NCI-H2107 (cell line): ENCODE data around the gene FFAR1.
"Not testable (repeated sequence)": the region's sequence is repeated elsewhere in the genome, so short reads cannot be mapped to it uniquely, and the experiment has no call there.

Source experiments
- DNase-seq: peaks from one replicate; lab custom pipeline; 2025; lab: John Stamatoyannopoulos, UW

Gene FFAR1

GRCh38 chr19:35342430-35342829 lies 5.3 kb upstream of the FFAR1 start:
- no peak for DNase-seq

GRCh38 chr19:35344511-35345031 lies 3.1 kb upstream of the FFAR1 start:
- DNase-seq, result no peak

GRCh38 chr19:35345671-35346111 lies 2.0 kb upstream of the FFAR1 start:
- no peak for DNase-seq

GRCh38 chr19:35346193-35347052 lies 1.3 kb upstream of the FFAR1 start:
- no peak for DNase-seq

- DNase-seq, result no peak
Measured at GRCh38 chr19:35347930-35348298, 212 bp downstream of the FFAR1 start.

DNA sequence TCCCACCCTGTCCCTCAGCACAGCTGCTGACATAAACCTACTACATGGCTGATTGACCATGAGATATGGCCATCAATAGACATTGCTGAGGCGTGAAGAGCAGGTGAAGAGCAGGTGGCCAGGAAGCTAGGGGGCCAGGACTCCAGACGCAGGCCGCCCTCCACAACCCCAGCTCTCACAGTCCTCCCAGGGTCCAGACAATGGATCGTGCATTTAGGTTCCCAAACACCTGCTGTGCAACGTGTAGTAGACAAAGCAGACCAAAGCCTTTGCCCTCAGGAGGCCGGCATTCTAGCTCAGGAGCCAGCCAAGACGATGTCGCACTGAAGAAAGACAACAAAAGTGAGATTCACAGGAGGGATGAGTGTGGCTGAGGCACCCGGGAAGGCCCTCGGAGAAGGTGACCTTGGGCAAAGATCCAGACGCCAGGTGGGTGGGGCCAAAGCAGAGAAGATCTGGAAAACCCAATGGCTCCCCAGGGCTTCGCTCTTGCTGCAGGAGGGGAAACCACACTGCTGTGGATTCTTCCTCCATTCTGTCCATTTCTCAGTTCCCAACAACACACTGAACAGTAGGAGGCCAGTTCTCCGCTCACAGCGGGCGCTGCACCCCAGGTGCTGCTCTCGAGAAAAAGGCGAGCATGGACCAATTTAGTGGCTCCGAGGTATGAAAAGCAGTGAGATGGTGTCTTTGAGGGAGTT lies 1.4 kb downstream of the FFAR1 start:
- no peak for DNase-seq

DNA sequence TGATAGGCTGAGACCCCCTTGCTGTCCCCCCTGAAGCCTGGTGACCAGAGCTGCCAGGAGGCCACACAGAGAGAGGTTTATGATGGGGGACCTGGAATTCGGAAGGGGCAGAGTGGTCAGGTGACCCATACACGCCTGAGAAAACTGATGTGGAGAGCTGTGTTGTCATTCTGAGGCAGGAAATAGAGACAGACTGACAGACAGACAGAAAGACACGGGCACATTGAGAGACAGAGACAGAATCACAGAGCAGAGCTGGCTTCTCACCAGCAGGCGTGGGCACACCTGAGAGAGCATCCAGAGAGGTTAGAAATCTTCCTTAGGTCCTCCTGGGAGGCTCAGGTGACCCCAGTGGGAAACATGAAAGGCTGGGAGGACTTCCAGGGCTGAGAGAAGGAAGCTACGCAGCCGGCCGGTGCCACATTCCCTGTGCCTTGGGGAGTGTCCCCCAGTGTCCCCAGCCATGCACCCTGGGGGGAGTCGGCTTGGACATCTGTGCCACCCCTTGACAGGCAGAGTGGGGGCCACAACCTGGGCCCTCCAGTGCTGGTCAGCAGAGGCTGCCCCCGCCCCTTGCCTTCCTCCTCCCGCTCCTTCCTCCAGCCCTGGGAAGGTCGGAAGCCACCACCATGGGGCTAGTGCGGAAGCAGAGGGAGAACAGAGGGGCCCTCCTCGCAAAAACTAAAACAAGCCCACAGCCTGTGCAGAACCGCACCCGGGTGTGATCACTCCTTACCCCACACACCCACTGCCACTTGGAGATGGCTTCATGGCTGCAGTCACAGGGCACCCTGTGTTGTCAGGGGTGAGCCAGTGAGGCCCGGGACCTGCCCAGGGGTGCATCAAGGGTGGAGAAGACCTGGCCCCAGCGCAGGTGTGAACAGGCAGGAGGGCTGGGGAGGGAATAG lies 2.2 kb downstream of the FFAR1 start:
- DNase-seq, result no peak

DNA sequence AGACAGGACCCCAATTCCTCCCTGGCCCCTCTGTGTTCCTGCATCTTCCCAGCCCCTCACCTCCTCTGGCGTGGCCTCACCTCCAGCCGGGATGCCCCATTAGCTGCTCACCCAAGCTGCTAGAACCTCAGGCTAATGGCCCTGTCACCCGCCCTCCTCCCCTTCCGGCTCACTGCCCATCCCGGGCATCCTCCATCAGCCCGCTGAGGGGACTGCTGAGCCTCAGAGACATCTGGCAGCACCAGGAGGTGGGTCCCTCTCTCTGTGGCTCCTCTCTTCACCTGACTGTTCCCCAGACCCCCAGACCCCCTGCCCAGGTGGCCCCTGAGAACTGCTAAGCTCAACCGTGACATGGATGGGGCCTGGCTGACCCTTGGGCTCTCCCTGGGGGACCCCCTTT lies 2.9 kb downstream of the FFAR1 start:
- DNase-seq, result no peak

GRCh38 chr19:35351411-35352176 lies 3.9 kb downstream of the FFAR1 start:
- DNase-seq, result no peak

DNA sequence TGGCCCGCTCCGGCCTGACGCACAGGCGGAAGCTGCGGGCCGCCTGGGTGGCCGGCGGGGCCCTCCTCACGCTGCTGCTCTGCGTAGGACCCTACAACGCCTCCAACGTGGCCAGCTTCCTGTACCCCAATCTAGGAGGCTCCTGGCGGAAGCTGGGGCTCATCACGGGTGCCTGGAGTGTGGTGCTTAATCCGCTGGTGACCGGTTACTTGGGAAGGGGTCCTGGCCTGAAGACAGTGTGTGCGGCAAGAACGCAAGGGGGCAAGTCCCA lies 4.4 kb downstream of the FFAR1 start:
- DNase-seq, result no peak

- DNase-seq, result peak; percentile 28
Measured at GRCh38 chr19:35352448-35353304, 5.0 kb downstream of the FFAR1 start.

- DNase-seq, result no peak
Measured at GRCh38 chr19:35353635-35354034, 5.9 kb downstream of the FFAR1 start.

DNA sequence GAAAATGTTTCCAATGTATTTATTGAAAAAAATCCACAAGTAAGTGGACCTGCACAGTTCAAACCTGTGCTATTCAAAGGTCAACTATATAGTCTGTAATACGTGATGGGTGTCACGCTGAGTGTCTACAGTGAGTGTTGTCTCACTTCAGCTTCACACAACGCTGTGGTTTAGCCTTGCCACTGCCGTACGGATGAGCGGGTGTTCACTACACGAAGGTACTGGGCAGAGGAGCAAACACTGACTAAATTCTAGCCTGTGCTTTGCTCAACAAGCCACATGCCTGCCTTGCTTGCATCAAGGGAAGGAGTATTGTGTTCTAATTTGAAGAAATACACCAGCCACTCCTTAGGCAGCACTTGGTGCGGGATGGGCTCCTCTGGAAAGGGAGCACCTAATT lies 7.2 kb downstream of the FFAR1 start:
- DNase-seq, result no peak

GRCh38 chr19:35355791-35356460 lies 8.2 kb downstream of the FFAR1 start:
- no peak for DNase-seq

DNA sequence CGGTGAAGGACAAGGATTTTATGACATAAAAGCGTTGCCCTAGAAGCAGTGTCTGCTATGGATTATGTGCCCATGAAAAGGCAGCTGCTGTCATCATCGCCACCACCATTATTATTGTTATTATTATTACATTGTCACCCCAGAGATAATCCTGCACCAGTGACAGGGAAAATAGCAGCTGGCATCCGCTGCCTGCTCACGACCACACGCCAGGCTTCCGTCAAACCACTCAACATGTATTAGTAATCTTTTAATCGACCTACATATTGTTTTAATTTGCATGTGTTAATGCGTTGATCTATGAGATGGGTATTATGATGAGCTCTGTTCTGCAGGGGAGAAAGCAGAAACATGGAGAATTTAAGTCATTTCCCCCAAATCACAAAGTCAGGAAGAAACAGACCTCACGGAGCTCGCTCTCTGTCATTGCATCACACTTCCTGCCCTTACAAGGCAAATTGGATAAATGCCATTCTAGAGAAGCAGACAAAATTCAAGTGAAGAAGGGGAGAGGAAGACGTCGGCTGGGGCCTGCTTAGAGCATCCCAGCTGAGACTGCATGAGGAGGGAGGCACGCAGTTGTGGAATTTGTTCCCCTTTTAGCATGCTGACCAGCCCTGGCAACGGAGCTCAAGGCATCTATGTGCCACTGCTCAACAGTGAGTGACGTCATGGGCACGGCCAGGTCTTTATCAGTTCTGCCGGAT lies 10.3 kb downstream of the FFAR1 start, which contains the start of gene FFAR3:
TSS of gene FFAR3 (plus strand) at position 594 of the 707 bp plus-strand sequence. CDS start 431 bp downstream, outside the sequence.
- no peak for DNase-seq

GRCh38 chr19:35358834-35359233 lies 11.1 kb downstream of the FFAR1 start:
- DNase-seq, result not testable (repeated sequence)

GRCh38 chr19:35359395-35359794 lies 11.7 kb downstream of the FFAR1 start:
- not testable (repeated sequence) for DNase-seq

- DNase-seq, result not testable (repeated sequence)
Measured at GRCh38 chr19:35360081-35360480, 12.4 kb downstream of the FFAR1 start.

- DNase-seq, result no peak
Measured at GRCh38 chr19:35360880-35361420, 13.2 kb downstream of the FFAR1 start.
